CD4-positive, alpha-beta T cell treated with Interleukin-12 subunit alpha and Interleukin-12 subunit beta, for 1 hour (primary cell): ENCODE data around the gene KDM5B.
A peak's percentile ranks its signal among the peaks of the same experiment; 100 is the strongest.
"Not testable (repeated sequence)": the region's sequence is repeated elsewhere in the genome, so short reads cannot be mapped to it uniquely, and the experiment has no call there.

Experiments used
- DNase-seq: peaks from one replicate; pipeline ENCODE4 v3.0.0-alpha.2; 2020

Gene KDM5B

GRCh38 chr1:202807926-202808757 is at the start of gene KDM5B:
Gene KDM5B, minus strand, starts transcription at chr1:202808421. Its CDS starts 116 bp downstream, at chr1:202808305.
- DNase-seq = peak; percentile 68

GRCh38 chr1:202857136-202857610 is 49.0 kb upstream of the KDM5B start:
- DNase-seq = no peak

- no peak for DNase-seq
Measured at GRCh38 chr1:202856014-202856413, 47.8 kb upstream of the KDM5B start.

- DNase-seq = no peak
Measured at GRCh38 chr1:202854787-202855186, 46.6 kb upstream of the KDM5B start.

- peak; percentile 47 for DNase-seq
Measured at GRCh38 chr1:202852163-202852904, 44.1 kb upstream of the KDM5B start.

- no peak for DNase-seq
Measured at GRCh38 chr1:202850593-202851362, 42.6 kb upstream of the KDM5B start.

- DNase-seq = no peak
Measured at GRCh38 chr1:202848191-202848542, 39.9 kb upstream of the KDM5B start.

GRCh38 chr1:202844935-202845334 is 36.7 kb upstream of the KDM5B start:
- no peak for DNase-seq

GRCh38 chr1:202844259-202844658 is 36.0 kb upstream of the KDM5B start:
- no peak for DNase-seq

GRCh38 chr1:202843081-202843480 is 34.9 kb upstream of the KDM5B start:
- no peak for DNase-seq

GRCh38 chr1:202837746-202838262 is 29.6 kb upstream of the KDM5B start:
- DNase-seq = no peak

- DNase-seq = no peak
Measured at GRCh38 chr1:202836623-202837403, 28.6 kb upstream of the KDM5B start.

- peak; percentile 51 for DNase-seq
Measured at GRCh38 chr1:202835548-202836072, 27.4 kb upstream of the KDM5B start.

- DNase-seq = no peak
Measured at GRCh38 chr1:202834771-202835547, 26.7 kb upstream of the KDM5B start.

GRCh38 chr1:202831906-202832305 is 23.7 kb upstream of the KDM5B start:
- DNase-seq = no peak

GRCh38 chr1:202829223-202829622 is 21.0 kb upstream of the KDM5B start:
- not testable (repeated sequence) for DNase-seq

GRCh38 chr1:202825748-202826147 is 17.5 kb upstream of the KDM5B start:
- DNase-seq = no peak

- no peak for DNase-seq
Measured at GRCh38 chr1:202821467-202821866, 13.2 kb upstream of the KDM5B start.

- no peak for DNase-seq
Measured at GRCh38 chr1:202818819-202819218, 10.6 kb upstream of the KDM5B start.

GRCh38 chr1:202815120-202815519 is 6.9 kb upstream of the KDM5B start:
- no peak for DNase-seq
